DMS79 (cell line): ENCODE measurements around the gene CD28.
"Not testable (repeated sequence)": the region's sequence is repeated elsewhere in the genome, so short reads cannot be mapped to it uniquely, and the experiment has no call there.

Experiments used
- DNase-seq: peaks from one replicate; lab custom pipeline; 2025; lab: John Stamatoyannopoulos, UW

CD28 gene

GRCh38 chr2:203687165-203687564 lies 19.3 kb upstream of the CD28 start:
- no peak for DNase-seq

- no peak for DNase-seq
Measured at GRCh38 chr2:203688798-203689197, 17.6 kb upstream of the CD28 start.

- DNase-seq = no peak
Measured at GRCh38 chr2:203689426-203690116, 16.9 kb upstream of the CD28 start.

- DNase-seq = no peak
Measured at GRCh38 chr2:203690117-203690431, 16.4 kb upstream of the CD28 start.

- no peak for DNase-seq
Measured at GRCh38 chr2:203690441-203691047, 15.9 kb upstream of the CD28 start.

- DNase-seq = no peak
Measured at GRCh38 chr2:203691149-203691548, 15.3 kb upstream of the CD28 start.

GRCh38 chr2:203692031-203692710 lies 14.3 kb upstream of the CD28 start:
- DNase-seq = no peak

- no peak for DNase-seq
Measured at GRCh38 chr2:203693242-203693879, 13.1 kb upstream of the CD28 start.

GRCh38 chr2:203694191-203694590 lies 12.2 kb upstream of the CD28 start:
- DNase-seq = no peak

- DNase-seq = no peak
Measured at GRCh38 chr2:203697190-203697589, 9.2 kb upstream of the CD28 start.

- DNase-seq = not testable (repeated sequence)
Measured at GRCh38 chr2:203697763-203698162, 8.7 kb upstream of the CD28 start.

GRCh38 chr2:203698410-203698809 lies 8.0 kb upstream of the CD28 start:
- DNase-seq = not testable (repeated sequence)

GRCh38 chr2:203704430-203704829 lies 2.0 kb upstream of the CD28 start:
- DNase-seq = no peak

- no peak for DNase-seq
Measured at GRCh38 chr2:203705178-203705577, 1.3 kb upstream of the CD28 start.

GRCh38 chr2:203707530-203707929 lies 1.1 kb downstream of the CD28 start:
- DNase-seq = no peak

GRCh38 chr2:203708846-203709396 lies 2.5 kb downstream of the CD28 start:
- no peak for DNase-seq

- DNase-seq = no peak
Measured at GRCh38 chr2:203709416-203710040, 3.1 kb downstream of the CD28 start.

- no peak for DNase-seq
Measured at GRCh38 chr2:203710226-203710625, 3.8 kb downstream of the CD28 start.

- no peak for DNase-seq
Measured at GRCh38 chr2:203710952-203711351, 4.5 kb downstream of the CD28 start.

GRCh38 chr2:203711399-203711798 lies 5.0 kb downstream of the CD28 start:
- no peak for DNase-seq

- DNase-seq = no peak
Measured at GRCh38 chr2:203713381-203713780, 6.9 kb downstream of the CD28 start.

- DNase-seq = no peak
Measured at GRCh38 chr2:203714112-203714511, 7.7 kb downstream of the CD28 start.
